Astrocyte (in vitro differentiated cells and primary cell): ENCODE measurements around the gene ADAMTSL2. TPM values are rescaled to one million over a fixed set of nuclear protein-coding genes. Genes with fewer than 3 reads are reported as not detected.

Experiments used
- DNase-seq: peaks from one replicate; pipeline ENCODE4 v3.0.0-alpha.2; 2010; ENCODE audit warnings: low read depth
- FAIRE-seq: peaks from 2 replicates; lab custom pipeline; 2011; peaks lifted over from hg19 to GRCh38; lab: Jason Lieb, UNC
- H2AFZ ChIP-seq: 2 replicates; pipeline ENCODE4 v1.6.0; 2012; ENCODE audit warnings: low read depth, low read length, inconsistent platforms
- H3K27ac ChIP-seq: 2 replicates; pipeline ENCODE4 v1.5.1; 2011; ENCODE audit warnings: low read depth, low read length, inconsistent platforms
- H3K27me3 ChIP-seq: 2 replicates; pipeline ENCODE4 v1.6.0; 2011; ENCODE audit warnings: low read length, inconsistent platforms; ENCODE audit not compliant: insufficient read depth
- H3K36me3 ChIP-seq: 2 replicates; pipeline ENCODE4 v1.5.1; 2011; ENCODE audit warnings: low read length, inconsistent platforms; ENCODE audit not compliant: insufficient read depth
- H3K4me1 ChIP-seq: 2 replicates; pipeline ENCODE4 v1.5.1; 2011; ENCODE audit warnings: low read length, inconsistent platforms; ENCODE audit not compliant: insufficient read depth
- H3K4me2 ChIP-seq: 2 replicates; pipeline ENCODE4 v1.6.0; 2012; ENCODE audit warnings: low read length, inconsistent platforms
- H3K4me3 ChIP-seq: 2 replicates; pipeline ENCODE4 v1.5.1; 2011; ENCODE audit warnings: low read depth, mild to moderate bottlenecking, low read length, inconsistent platforms; ENCODE audit not compliant: insufficient read depth
- H3K79me2 ChIP-seq: 2 replicates; pipeline ENCODE4 v1.6.0; 2012; ENCODE audit warnings: mild to moderate bottlenecking, low read length, inconsistent platforms; ENCODE audit not compliant: insufficient read depth
- H3K9ac ChIP-seq: 2 replicates; pipeline ENCODE4 v1.6.0; 2012; ENCODE audit warnings: mild to moderate bottlenecking, low read length, inconsistent platforms
- H3K9me3 ChIP-seq: 2 replicates; pipeline ENCODE4 v1.5.1; 2012; ENCODE audit warnings: low read depth, mild to moderate bottlenecking, low read length, inconsistent platforms; ENCODE audit not compliant: insufficient read depth
- H4K20me1 ChIP-seq: 2 replicates; pipeline ENCODE4 v1.6.0; 2012; ENCODE audit warnings: low read length, inconsistent platforms; ENCODE audit not compliant: insufficient read depth
- H3K27ac Mint-ChIP-seq: one replicate; pipeline ENCODE4 v1.8.0; 2021; ENCODE audit warnings: mild to moderate bottlenecking, mixed read lengths; ENCODE audit not compliant: unreplicated experiment
- H3K27me3 Mint-ChIP-seq: one replicate; pipeline ENCODE4 v1.8.0; 2021; ENCODE audit warnings: low read depth, mixed read lengths; ENCODE audit not compliant: unreplicated experiment
- H3K36me3 Mint-ChIP-seq: one replicate; pipeline ENCODE4 v1.8.0; 2021; ENCODE audit warnings: low read depth, mixed read lengths; ENCODE audit not compliant: unreplicated experiment
- H3K4me1 Mint-ChIP-seq: one replicate; pipeline ENCODE4 v1.8.0; 2021; ENCODE audit warnings: low read depth, mixed read lengths; ENCODE audit not compliant: unreplicated experiment
- H3K4me3 Mint-ChIP-seq: one replicate; pipeline ENCODE4 v1.8.0; 2021; ENCODE audit warnings: mild to moderate bottlenecking, moderate library complexity, mixed read lengths; ENCODE audit not compliant: unreplicated experiment
- H3K9me3 Mint-ChIP-seq: one replicate; pipeline ENCODE4 v1.8.0; 2021; ENCODE audit warnings: mild to moderate bottlenecking, mixed read lengths; ENCODE audit not compliant: unreplicated experiment
- CTCF ChIP-seq: IDR thresholded peaks from 2 replicates; pipeline ENCODE4 v1.5.1; 2011; ENCODE audit warnings: low read depth, mild to moderate bottlenecking, inconsistent platforms, low read length, moderate library complexity; ENCODE audit not compliant: insufficient read depth
- EZH2 ChIP-seq: IDR thresholded peaks from 2 replicates; pipeline ENCODE4 v1.6.1; 2012; ENCODE audit warnings: mild to moderate bottlenecking, low read length, inconsistent platforms; ENCODE audit not compliant: insufficient read depth
- total RNA-seq: library from RNA; stranded (reverse); gene quantifications from 2 replicates; pipeline ENCODE4 v1.2.1, GENCODE V29; 2021

ADAMTSL2 gene
- total RNA-seq, 1 donor from 2014 or later: 0.52 TPM

DNA sequence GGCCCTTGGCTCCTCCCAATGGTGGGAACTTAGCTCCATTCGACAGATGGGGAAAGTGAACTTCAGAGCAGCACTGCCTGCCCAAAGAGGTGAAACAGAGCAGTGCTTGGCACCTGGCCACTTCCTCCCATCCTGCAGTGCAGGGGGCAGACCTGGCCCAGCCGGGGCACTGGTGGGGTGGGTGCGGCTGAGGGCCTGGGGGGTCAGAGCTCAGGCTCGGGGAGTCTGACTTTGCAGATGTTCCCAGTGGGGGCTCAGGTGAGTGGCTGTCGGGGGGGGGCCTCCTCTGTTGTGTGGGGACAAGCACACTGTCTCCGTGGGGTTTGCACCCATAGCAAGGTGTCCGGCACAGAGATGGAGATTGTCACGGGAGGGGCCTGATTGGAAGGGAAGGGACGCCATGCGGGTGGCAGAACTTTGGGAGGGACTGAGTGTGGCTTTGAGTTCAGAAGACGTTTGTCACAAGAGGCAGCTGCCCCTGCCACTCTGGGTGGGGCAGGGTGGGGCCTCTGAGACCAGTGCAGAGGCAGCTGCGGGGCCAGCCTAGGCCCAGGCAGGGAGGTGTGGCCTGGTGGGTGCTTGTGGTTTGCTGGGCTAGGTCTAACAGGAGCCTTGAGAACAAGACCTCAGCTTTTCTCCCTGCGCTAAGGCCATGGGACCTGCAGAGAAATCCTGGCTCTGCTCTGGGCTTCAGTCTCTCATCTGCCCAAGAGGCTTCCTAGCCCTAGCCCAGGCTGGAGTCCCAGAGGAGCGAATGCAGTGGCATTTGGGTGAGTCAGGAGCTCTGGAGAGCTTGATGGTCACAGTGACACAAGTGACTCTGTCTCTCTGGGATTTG, 12.2 kb upstream of the ADAMTSL2 start:
- Histone ChIP-seq H3K9me3 (no peaks in the 10 kb centered on the region), H3K4me3 (no peak overlapping the region), H4K20me1 (no peaks in the 10 kb centered on the region), H3K4me1 (peaks cover 8% of the 10 kb centered on the region), H2AFZ (no peak overlapping the region), H3K4me2 (no peak overlapping the region), H3K27me3 (peaks cover 20% of the 10 kb centered on the region), H3K27ac (no peak overlapping the region), H3K36me3 (no peaks in the 10 kb centered on the region), H3K79me2 (no peaks in the 10 kb centered on the region), H3K9ac (no peak overlapping the region)
- Mint-ChIP-seq H3K4me3 (no peak overlapping the region), H3K27ac (no peak overlapping the region), H3K4me1 (peaks cover 14% of the 10 kb centered on the region), H3K36me3 (peaks cover 3% of the 10 kb centered on the region), H3K9me3 (no peaks in the 10 kb centered on the region), H3K27me3 (peaks cover 53% of the 10 kb centered on the region)
- DNase-seq: no peak
- FAIRE-seq: no peak
- TF ChIP-seq CTCF (no peak), EZH2 (no peak)

DNA sequence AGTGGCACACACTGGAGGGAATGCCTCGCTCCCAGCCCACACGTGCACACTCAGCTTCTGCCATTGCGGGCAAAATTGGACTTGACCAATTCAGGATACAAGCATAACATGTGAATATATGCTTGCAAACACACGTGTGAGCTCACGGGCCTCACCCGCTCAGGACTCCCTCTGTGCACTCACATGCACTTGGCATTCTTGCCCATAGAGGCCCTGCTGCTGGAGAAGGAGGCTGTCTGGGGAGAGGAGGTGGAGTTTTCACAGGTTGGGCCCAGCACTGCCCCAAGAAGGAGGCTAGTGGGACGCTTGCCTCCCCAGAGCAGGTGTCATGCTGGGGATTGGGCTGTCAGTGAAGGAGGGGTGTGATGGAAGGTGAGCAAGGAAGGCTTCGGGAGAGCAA, 11.4 kb upstream of the ADAMTSL2 start:
- Mint-ChIP-seq H3K27me3 (peaks cover 55% of the 10 kb centered on the region), H3K4me3 (no peak overlapping the region)
- H3K27me3 ChIP-seq: peaks cover 27% of the 10 kb centered on the region

More for the DNA sequence above, 11.4 kb upstream of the ADAMTSL2 start:
- no peaks in the 10 kb centered on the region for H3K9me3 ChIP-seq
- no peak for FAIRE-seq
- no peak overlapping the region for H3K4me3 ChIP-seq
- Mint-ChIP-seq H3K9me3 (no peaks in the 10 kb centered on the region), H3K4me1 (peaks cover 20% of the 10 kb centered on the region), H3K27ac (no peak overlapping the region), H3K36me3 (peaks cover 5% of the 10 kb centered on the region)
- H3K79me2 ChIP-seq: no peaks in the 10 kb centered on the region
- no peak overlapping the region for H3K9ac ChIP-seq
- H3K27ac ChIP-seq: no peak overlapping the region
- no peaks in the 10 kb centered on the region for H3K36me3 ChIP-seq
- DNase-seq: no peak
- peaks cover 8% of the 10 kb centered on the region for H3K4me1 ChIP-seq
- no peaks in the 10 kb centered on the region for H4K20me1 ChIP-seq
- no peak overlapping the region for H2AFZ ChIP-seq
- no peak for TF ChIP-seq CTCF
- no peak for TF ChIP-seq EZH2
- H3K4me2 ChIP-seq: no peak overlapping the region
